Dermis microvascular lymphatic vessel endothelial cell (primary cell): ENCODE results near the gene MAGI1. TPM values are rescaled to one million over a fixed set of nuclear protein-coding genes. Genes with fewer than 3 reads are reported as not detected.
A peak's percentile ranks its signal among the peaks of the same experiment; 100 is the strongest.

Experiments used
- DNase-seq, 2 donors: peaks; one replicate each; pipeline versions ENCODE4 v3.0.0 to v3.0.0-alpha.2; 2010; ENCODE audit warnings: low read depth in 2 of 2
- total RNA-seq: library from RNA; depleted of rRNA; stranded (reverse); fragments of >200 nt; gene quantifications from 2 replicates; pipeline ENCODE4 v1.2.1, GENCODE V29; 2014

MAGI1 gene
- total RNA-seq, 1 donor from 2014 or later, result 49.0 TPM

DNA sequence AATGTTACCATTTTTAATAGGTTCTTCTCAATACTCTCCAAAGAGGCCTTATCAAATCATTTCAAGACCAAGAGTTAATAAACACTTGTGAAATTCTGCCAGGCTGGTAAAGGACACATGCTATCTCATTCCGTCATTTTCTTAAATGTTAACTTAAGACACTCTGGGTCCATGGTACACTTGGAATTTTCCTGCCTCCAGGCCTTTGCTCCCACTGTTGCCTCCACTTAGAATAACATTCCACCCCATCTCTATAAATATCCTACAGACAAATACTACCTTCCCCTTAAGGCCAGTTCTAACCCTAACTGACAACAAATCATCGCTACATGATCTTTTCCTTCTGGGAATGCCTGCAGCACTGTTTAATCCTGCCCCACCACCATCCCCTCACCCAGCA is 24.1 kb downstream of the MAGI1 start:
- DNase-seq, result no peak

DNA sequence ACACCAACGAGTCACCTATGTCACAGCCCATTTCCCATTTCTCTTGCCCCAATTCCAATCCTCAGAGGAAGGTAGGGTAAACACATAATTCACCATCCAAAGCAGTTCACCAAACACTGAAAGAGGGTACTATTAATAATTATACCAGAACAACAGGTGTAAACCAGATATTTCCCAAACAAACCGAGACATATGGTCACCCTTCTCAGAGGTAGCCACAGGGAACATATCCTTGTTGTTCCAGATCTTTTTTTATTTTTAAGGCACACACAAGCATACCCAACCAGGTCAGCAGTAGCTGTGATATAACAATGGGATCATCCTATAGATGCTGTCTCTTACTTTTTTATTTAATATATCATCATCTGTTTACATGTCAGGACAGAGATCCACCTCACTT is 24.7 kb downstream of the MAGI1 start:
- DNase-seq, result no peak

DNA sequence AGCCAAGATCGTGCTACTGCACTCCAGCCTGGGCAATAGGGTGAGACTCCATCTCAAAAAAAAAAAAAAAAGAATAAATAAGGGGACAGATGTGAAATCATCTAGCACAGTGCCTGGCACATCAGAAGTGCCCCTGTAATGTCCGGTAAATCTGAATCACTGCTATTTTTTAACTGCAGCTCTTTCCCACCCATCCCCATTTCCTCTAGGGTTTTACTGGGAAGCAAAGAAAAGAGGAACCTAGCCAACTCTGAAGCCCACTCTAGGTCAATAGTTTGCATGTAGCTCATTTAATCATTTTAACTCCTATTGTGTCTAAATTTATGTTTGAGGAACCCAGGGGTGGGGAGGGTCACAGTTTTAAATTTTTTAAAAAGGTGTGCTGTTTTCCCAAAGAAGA is 26.0 kb downstream of the MAGI1 start:
- peak; percentile 39 to 63 for DNase-seq

DNA sequence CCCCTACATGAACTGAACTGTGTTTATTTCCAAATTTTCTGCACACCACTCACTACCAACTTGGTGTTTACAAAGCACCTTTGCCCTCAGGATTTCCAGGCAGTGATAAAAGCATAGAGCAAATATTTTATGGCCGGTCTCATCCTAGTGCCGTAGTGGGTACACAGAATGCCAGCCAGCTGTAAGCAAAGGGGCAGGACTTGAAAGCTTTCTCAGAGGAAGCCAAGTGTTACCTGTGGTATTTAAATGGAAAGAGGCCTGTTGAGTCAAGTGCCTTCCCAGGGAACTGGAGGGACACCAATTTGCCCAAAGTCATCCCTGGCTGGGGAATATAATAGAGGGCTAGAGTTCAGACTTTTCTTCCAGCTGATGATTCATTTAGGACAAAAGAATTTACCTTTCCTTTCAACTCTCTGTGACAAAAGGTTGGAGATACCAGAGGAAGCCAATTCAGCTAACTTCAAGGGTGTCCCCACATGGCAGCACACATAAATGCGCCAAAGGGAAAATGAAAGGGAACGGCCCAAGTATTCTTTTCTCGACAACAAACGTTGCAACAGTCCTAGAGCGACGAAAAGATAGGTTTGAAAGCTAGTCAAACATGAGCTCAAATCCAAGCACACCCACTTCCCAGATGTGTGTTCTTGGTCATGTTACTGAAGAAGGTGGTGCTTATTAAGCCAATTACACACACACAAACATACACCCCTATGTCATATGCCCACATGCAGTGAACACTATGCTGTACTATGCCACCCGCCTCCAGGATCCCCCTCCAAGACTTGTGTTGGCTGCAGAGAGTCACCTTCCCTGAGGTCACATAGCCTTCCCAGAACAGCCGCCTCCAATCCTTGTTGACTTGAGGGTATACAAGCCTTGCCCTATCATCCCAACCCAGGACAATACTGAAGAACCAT is 27.7 kb downstream of the MAGI1 start:
- DNase-seq, result peak; percentile 19 to 41

DNA sequence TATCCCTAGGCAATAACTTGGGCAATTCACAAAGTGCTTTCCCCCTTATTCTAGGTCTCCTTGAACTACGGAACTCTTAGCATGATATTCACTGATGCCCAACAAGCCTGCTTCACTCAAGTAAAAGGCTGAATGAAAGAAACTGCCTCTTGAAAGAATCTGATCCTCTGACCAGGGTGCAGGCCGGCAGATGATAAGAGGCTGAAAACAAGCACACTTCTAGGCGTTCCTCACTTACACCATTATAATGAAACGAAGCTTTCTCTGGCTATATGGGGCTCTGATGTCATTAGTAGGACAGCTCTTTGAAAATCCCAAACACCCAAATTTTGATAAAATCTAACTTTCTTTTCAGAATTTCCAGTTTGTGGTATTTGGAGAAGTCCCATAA is 28.4 kb downstream of the MAGI1 start:
- no peak for DNase-seq

DNA sequence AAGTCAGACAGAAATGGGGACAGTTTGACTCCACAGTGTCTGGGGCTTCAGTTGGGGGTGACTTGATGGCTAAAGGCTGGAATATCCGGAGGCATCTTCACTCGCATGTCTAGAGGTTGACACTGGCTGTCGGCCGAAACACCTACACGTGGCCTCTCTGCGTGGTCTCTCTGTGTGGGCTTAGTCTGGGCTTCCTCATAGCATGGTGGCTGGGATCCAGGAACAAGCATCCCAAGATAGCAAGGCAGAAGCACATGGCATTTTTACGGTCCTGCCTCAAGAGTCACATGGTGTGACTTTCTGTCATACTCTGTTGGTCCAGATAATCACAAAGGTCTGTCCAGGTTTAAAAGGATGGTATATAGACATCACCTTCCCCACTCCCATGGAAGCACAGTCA is 34.5 kb downstream of the MAGI1 start:
- DNase-seq, result no peak

DNA sequence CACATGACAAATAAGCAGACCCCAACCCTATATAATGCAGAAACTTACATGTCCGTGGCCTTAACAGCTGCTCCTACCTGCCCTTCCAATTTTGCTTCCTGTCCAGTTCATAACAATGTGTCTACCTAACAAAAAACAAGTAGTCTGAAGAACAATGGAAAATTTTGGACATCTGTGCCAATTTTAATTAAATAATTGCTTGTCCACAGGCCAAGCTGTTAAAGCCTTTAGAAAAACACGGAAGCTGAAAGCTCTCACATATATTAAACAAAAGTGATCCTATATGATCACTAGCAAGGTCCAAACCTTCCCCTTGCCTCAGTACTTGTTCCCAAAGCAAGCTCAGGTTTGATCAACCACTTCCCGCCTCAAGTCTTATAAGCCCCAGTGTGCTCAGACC is 37.1 kb downstream of the MAGI1 start:
- peak; percentile 57 to 60 for DNase-seq

DNA sequence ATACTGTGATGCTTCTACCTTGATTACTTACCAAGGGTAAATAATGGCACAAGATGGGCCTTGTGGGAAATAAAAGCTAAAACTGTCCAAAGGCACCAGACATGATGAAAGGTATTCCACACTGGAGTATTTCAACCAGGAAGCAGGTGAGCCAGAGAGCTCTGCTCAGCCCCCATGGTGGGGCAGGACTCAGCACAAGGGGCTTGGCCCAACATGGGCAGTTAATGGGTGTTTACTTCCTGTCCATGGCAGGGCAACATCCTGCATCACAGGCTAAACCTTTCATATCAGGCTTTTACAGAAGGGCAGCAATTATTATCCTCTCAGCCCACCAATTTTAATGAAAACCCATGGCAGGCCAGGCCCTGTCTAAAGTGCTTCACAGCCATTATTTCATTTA is 38.2 kb downstream of the MAGI1 start:
- peak; percentile 41 to 43 for DNase-seq

DNA sequence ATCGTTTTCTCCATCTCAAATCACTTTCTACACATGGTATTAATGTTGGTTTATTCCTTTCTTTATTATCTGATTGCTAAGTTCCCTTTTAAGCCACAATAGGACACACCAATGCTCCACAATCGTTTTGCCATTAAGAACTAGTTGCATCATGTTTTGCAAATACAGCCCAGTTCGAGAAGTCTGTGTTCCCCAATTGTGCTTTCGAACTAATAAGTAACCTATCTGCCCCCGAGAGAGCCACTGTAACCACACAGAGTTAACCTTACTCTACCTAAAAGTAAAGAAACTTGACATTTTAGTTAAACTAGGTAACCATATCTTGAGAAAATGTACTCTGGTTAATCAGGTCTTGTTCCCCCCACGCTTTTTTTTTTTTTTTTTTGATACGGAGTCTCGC is 39.1 kb downstream of the MAGI1 start:
- no peak for DNase-seq

DNA sequence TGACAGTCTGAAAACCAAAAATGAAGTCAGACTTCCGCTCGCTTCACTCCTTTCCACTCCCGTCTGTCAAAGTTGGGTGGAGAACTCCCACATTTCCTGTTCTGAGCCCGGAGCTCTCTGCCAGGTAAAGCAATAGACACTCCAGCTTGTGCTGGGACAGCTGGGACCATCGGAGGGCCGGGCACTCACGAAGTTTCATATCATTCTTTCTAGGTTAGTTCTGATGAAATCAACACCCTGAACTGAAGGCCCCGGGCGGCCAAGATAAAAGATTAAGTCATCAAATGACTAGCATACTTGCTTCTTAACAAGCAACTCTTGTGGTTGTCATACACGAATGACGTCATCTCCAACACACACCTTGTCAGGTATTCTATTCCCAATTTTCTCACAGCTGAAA is 42.1 kb downstream of the MAGI1 start:
- DNase-seq, result peak; percentile 20 to 22

DNA sequence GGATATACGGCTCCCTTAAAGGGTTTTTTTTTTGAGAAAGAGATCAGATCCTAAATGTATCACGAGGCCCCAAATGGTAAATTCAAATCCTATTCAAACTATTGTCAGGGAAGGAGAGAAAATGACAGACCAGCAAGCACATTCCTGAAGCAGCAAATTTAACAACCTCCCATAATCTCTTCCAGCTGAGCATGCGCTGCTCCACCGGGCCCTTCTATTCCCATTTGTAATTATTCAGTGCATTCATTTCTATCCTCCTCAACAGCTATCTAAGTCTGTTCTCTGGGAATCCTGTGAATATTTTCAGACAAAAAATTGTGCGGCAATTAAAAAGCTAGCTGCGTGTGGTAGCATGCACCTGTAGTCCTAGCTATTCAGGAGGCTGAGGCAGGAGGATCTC is 43.2 kb downstream of the MAGI1 start:
- no peak for DNase-seq

DNA sequence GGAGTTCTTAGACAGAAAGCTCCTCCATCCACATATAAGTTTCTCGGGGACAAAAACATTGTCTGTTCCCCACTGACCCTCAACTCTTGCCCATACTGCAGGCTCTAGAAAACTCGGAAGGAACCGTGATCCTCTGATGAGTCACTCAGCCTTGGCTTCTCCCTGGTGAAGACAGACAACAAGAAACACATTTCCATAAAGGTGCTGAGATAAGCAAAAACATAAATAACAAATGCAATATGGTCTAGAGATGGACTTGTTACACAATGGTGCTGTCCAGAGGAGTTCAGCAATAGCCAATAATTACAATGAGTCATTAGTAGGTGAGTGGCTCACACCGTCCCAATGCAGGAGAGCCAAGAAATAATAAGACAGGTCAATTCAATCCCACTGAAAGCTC is 43.7 kb downstream of the MAGI1 start:
- DNase-seq, result peak; percentile 28 to 72

DNA sequence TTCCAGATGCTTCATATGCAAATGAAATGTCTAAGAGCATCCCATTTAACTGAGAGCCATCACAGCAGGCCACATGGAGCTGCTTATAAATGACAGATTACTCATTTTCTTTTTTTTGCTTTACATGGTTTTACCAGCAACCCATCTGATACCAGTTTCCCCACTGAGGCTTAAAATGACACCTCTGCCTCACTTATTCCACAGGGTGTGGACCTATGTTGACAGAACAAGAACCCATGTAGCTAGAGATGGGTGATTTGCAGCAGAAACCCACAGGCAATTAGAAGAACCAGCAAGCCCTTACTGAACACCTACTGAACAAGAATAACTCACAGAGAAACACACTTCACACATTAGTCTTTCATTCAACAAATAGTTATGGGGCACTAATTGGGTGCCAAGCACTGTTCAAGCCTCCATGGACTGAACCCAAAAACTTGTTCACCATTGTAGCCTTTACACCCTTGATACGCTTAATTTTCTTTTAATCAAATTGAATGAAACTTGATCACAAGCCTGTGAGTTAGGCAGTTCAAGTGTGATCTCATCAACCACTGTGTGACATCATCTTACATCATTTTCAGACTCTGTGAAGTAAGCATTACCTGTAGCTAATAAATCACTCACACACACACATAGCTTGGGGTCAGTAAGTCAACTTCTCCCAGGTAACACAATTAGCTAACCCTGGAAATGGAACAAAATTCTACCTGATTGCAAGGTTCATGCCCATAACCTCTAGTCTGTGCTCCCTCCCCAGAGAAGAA is 45.4 kb downstream of the MAGI1 start:
- no peak for DNase-seq

DNA sequence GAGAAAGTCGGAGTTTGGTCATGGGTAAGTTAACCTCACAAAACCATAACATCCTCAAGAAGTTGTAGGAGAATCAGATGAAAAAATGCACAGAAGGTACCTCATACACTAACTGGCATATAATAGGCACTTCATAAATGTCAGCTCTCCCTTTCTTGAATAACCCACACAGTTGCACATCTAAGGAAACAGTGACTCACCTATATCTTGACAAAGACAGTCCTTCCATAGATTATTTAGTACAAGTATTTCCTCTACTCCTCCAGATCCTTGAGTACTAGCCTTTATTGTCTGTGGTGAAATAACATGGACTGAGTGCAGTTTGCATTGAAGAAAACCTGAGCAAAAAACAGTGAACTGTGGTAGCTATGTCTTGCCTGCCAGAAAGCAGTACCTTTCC is 46.6 kb downstream of the MAGI1 start:
- DNase-seq, result peak in 1 of 2 donors; percentile 42

DNA sequence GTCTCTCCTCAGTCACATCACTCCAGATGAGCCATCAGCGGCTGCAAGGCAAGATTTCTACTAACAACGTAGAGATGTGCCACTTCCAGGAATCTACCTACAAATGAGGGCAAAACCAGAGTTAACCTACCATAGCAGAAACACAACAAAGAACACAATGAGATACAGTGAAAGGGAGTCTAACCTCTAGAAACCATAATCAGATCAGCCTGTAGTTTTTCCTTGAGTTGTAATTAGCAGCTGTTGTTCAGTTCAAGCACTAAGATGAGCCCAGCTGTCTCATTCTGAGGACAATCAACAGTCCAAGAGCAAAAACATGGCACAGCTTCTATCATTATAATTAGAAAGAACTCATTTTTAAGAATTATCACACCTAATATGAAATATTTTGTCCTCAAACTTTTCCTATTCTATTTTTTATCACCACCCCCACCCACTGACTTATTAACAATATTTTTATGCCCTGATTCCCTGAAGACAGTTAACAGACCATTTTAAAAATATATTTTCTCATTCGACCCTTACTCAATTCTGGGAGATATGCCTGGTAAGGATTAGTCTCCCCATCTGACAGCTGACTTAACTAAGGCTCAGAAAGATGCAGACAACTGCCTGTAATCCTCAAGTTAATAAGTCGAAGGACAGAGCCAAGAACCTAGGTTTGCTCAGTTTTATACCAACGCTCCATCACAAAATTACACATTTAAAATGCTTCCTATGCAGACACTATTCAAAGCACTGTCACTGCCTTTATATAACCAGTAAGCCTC is 50.1 kb downstream of the MAGI1 start:
- no peak for DNase-seq

DNA sequence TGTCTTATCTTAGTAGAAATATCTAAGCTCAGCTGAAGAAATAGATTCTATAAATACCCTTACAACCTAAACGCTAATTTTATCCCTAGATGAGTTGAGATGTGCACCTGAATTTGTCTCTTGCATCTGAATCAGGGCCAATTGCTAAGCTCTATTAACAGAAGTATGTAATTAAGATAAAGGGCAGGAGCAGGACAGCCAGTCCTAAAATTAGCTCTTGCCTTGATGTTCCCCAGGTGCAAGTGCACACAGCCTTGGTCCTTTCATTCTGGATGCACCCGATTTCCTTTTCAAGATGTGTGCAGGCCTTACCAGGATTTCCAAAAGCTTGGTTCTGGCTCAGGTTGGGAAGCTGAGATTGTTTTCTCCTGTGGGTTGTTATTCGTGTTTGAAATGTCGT is 52.4 kb downstream of the MAGI1 start:
- no peak for DNase-seq

DNA sequence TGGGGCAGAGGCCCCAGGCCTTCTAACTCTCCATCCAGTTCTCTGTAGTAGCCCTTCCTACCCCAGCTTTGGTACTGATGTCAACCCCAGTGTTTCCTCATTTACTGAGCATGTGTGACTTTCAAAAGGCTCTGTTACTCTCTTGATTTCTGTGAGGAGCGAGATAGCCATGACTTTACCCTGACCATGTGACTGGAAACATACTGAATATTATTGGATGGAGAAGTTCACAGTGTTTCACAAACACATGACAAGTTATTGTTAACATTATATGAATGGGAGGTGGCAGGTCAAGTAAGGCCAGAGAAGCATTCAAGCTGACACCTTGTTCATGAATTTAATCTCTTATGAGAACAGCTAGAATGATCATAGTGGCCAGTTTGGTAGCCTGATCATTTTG is 53.7 kb downstream of the MAGI1 start:
- no peak for DNase-seq

DNA sequence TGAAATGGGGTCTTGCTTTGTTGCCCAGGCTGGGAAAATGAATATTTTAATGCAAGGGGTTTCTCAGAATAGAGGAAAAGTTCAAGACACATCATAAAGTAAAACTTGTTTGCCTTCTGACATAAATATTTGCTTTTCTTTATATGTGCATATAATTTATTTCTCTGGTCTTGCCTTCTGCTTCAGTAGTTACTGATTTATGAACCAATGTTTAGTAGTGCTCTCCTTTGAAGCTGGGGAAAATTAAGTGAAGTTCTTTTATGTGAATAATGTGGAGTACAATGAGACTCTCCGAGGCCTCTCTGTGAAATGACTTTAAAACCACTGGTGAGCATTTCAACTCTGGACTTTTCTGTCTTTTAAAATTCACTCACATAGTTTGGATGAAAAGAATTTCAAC is 55.6 kb downstream of the MAGI1 start:
- no peak for DNase-seq

DNA sequence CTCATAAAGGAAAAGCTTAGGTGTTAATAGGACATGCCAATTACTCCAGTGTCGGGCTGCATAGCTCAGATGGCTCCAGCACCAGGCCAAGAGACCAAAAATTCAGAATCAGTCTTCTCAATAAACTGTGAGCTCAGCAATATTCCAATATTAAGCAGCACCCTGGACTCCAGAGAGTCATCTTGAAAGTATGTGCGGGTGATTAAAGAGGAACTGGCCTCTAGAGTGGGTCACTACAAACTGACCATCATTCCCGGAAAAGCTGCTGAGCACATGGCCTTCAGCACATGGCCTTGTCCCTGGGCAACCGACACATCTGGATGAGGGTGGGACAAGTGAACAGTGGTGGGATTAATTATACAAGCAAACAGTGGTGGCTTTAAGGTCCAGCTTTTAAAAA is 59.0 kb downstream of the MAGI1 start:
- DNase-seq, result no peak

DNA sequence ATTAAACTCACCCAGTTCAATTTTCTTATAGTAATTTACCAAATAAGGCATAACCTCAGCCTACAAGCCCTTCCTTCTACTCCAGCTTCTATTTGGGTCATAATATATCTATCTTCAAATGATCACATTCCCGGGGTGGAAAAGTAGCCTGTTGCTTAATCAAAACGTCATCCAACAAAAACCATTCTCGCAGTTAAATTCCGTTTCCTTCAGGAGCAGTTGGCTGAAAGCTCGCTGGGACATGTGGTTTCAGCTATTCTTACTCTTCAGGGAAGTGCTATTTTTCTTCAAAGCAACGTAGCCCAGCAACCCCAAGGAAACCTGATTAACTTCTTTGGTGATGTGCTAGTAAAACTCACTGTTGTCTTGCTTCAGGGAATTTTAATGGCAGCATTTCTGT is 59.6 kb downstream of the MAGI1 start:
- DNase-seq, result no peak

DNA sequence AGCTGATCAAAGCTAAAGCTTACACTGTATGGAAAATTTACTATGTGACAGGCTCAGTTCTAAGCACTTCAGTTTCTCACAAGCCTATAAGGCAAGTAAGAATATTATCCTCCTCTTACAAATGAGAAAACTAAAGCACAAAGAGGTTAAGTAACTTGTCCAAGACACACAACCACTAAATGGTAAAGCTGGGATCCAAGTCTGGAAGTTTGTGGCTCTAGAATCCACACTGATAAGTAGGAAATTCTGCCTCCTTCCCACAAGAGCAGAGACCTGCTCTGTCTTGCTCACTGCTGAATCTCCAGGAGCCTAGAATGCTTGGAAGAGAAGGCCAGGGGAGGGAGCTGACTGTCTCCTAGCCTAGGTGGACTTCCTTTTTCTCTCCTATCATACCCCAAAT is 60.6 kb downstream of the MAGI1 start:
- DNase-seq, result no peak

DNA sequence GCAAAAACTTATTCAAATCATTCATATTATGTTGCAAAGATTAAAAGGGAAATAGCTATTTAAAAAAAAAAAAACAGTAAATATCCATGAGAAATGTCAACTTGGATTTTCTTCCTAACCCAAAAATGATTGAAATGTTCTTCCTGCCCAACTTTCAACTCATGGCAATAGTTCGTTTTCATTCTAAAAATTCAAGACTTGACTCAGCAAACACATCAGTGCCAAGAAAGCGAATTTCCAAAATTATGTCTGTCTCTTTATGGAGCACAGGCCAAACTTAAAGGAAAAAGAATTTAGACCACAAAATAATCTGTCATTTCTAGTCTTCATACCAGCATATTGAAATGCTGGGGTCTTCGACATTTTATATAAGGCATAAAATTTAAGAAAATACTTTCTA is 63.7 kb downstream of the MAGI1 start:
- DNase-seq, result no peak
